G401 (cell line): ENCODE data around the gene CGB7. TPM values are rescaled to one million over a fixed set of nuclear protein-coding genes. Genes with fewer than 3 reads are reported as not detected.
A peak's percentile ranks its signal among the peaks of the same experiment; 100 is the strongest.

Source experiments
- DNase-seq: peaks from one replicate; pipeline ENCODE4 v3.0.0-alpha.2; 2015; ENCODE audit warnings: low spot score
- in situ Hi-C: cut with HindIII; loops from 2 replicates; pipeline ENCODE4 v1.10.0; 2016; ENCODE audit warnings: low sequenced_read_pairs, mixed read lengths
- total RNA-seq: library from RNA; depleted of rRNA; stranded (reverse); fragments of >200 nt; shearing (Covaris generic); gene quantifications from 2 replicates; pipeline ENCODE4 v1.2.3, GENCODE V29; 2014; rRNA removed

The CGB7 gene
- 4.8 and 7.2 TPM in 2 replicates for total RNA-seq

GRCh38 chr19:49057636-49058234 lies at the start of gene CGB7:
Gene CGB7 (minus strand): TSS chr19:49057749. CDS start chr19:49055375, 2,374 bp downstream.
- DNase-seq = peak; percentile 9
- in situ Hi-C loops = no loop called here

- peak; percentile 74 for DNase-seq
- in situ Hi-C loops = no loop called here
Observed at GRCh38 chr19:49106648-49107135, 49.1 kb upstream of the CGB7 start.

- in situ Hi-C loops = no loop called here
- DNase-seq = no peak
Observed at GRCh38 chr19:49104229-49104864, 46.8 kb upstream of the CGB7 start.

GRCh38 chr19:49103331-49104085 lies 46.0 kb upstream of the CGB7 start:
- no peak for DNase-seq
- in situ Hi-C loops = no loop called here

GRCh38 chr19:49102303-49102702 lies 44.8 kb upstream of the CGB7 start:
- in situ Hi-C loops = no loop called here
- DNase-seq = no peak

- DNase-seq = no peak
- in situ Hi-C loops = no loop called here
Observed at GRCh38 chr19:49101160-49101559, 43.6 kb upstream of the CGB7 start.

- in situ Hi-C loops = no loop called here
- no peak for DNase-seq
Observed at GRCh38 chr19:49098795-49099194, 41.2 kb upstream of the CGB7 start.

GRCh38 chr19:49097453-49098288 lies 40.1 kb upstream of the CGB7 start:
- DNase-seq = peak; percentile 82
- in situ Hi-C loops = no loop called here

GRCh38 chr19:49094505-49095482 lies 37.2 kb upstream of the CGB7 start:
- in situ Hi-C loops = no loop called here
- DNase-seq = peak; percentile 59

- in situ Hi-C loops = no loop called here
- DNase-seq = no peak
Observed at GRCh38 chr19:49092686-49093085, 35.1 kb upstream of the CGB7 start.

- in situ Hi-C loops = no loop called here
- no peak for DNase-seq
Observed at GRCh38 chr19:49091391-49092038, 34.0 kb upstream of the CGB7 start.

- DNase-seq = no peak
- in situ Hi-C loops = no loop called here
Observed at GRCh38 chr19:49086296-49086695, 28.7 kb upstream of the CGB7 start.

GRCh38 chr19:49085868-49086232 lies 28.3 kb upstream of the CGB7 start:
- in situ Hi-C loops = no loop called here
- no peak for DNase-seq

GRCh38 chr19:49085020-49085867 lies 27.7 kb upstream of the CGB7 start, which contains the start of gene SNRNP70:
Gene SNRNP70 (plus strand): TSS chr19:49085451. CDS start chr19:49086415, 964 bp downstream.
- in situ Hi-C loops = no loop called here
- peak; percentile 98 for DNase-seq

- DNase-seq = no peak
- in situ Hi-C loops = no loop called here
Observed at GRCh38 chr19:49084206-49085019, 26.9 kb upstream of the CGB7 start.

- DNase-seq = no peak
- in situ Hi-C loops = no loop called here
Observed at GRCh38 chr19:49081273-49081672, 23.7 kb upstream of the CGB7 start.
